ENCODE measurements around the gene COLEC12. TPM values are rescaled to one million over a fixed set of nuclear protein-coding genes. Genes with fewer than 3 reads are reported as not detected.

The COLEC12 gene
- total RNA-seq, 1 experiment from 2014 or later = 61.2 TPM

DNA sequence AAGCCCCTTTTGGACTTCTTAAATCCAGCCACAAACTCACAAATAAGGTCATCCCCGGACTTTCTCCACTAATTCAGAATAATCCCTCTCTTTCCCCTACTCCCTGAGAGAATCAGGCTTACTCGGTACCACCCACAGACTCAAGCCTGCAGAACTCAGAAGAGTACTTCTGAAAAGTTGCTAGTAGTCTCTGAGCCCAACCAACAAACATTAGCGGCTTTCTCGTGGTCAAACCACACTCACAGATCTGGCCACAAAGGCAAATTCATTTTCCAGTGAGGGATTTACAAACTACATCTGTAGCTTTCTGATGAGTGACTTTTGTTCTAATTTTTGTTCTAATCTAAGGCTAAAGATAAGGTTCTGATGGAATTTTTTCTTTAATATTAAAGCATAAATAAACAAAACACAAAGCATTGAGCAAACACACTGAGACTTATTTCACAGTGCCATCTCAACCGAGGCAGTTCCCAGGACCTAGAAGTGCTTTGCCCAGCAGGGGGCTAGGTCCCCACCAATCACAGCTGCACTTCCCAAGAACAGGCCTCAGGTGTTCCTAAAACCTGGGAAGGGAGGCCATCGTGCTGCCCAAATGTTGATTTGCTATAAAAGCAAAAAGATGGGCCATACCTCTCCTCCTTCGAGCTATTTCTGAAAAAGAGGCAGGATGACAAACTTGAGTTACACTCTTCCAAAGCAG lies 110.7 kb downstream of the COLEC12 start:
- peak; percentile 64 for DNase-seq (ENCODE audit: low read depth)

DNA sequence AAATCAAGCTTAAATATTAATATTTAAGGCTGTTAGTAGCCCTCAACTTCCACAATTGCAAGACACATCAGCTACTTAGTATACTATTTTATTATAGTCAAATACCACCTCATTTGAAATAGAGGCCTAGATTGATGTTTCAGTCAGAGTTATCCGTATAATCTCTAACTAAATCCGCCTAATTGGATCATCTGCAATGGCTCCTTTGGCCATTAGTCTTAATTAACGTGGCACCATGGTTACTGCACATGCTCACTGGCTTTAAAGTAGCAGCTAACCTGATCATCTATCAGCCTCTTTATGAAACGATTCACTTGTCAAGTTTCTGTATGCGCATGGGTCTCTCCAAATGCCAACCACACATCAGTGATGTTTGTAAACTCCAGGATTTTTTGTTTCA lies 112.3 kb downstream of the COLEC12 start:
- no peak for DNase-seq (ENCODE audit: low read depth)

DNA sequence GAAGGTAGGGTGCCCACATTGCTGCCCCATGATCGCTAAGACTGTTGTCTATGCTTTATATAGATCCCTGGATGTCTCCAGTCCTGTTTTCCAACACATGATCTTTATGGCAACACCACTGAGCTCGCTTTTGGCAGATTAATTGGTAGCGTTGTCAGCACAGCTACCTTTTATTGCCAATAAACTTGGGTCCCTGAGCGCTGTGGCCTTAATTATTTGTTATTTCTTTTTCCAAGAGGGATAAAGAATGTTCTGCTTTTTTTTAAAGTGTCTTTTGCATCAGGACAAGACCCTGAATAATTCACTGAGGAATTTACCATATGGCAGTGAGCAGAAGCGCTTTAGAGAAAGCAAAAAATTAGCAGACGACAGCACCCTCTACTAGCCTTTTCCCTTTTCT lies 113.5 kb downstream of the COLEC12 start:
- DNase-seq (ENCODE audit: low read depth) = no peak

DNA sequence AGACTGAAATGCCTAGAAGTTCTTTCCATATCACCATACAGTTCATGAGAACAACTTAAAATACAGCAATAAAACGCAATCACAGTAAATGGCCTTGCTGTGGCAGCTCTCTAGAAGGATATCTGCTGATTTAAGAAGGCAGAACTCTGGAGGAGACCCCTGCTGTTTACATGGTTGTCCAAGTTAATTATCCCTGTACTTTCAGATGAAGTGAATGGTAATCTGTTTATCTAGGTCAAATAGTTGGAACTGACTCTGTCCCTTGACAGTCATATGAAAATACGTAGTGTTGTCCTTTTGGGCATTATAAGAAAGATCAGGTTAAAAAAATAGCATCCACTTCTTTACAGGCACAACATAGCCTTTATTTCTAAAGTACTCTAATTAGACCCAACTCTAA lies 115.6 kb downstream of the COLEC12 start:
- DNase-seq (ENCODE audit: low read depth) = no peak

DNA sequence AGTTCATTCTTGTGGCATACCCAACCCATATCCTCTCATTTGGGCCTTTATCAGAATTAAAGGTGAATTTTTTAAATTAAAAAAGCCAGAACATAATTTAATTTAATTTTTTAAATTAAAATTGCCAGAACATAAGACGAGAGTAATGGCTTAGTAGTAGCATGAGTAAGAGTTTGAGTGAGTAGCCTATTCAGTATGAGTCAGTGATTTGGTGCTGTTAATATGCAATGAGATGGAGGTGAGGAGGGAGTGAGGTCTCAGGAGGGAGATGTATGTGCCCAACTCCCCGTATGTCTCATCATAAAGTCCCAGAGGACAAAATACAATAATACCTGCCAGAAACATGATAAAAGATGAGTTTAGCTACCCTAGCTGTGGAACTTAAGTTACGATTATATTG lies 117.4 kb downstream of the COLEC12 start:
- no peak for DNase-seq (ENCODE audit: low read depth)

DNA sequence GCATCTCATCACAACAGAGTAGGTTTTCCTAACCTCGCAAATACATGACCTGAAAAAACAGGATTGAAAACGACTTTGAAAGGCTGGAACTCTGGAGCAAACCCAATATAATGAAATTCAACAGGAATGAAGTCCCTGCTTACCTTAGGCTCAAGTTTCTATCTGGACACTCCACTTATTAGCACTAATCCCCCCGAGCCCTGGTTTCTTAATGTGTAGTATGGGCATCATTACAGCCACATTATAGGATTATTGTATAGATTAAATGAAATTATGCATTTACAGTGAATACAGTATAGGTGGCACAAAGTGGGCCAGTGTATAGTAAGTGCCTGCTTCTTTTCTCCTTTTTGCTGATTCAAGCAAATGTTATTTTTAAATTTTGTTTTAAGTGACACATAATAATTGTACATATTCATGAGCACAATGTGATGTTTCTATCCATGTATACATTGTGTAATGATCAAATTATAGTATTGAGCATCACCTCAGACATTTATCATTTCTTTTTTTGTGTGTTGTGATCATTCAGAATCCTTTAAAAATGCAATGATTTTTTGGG lies 118.0 kb downstream of the COLEC12 start:
- DNase-seq (ENCODE audit: low read depth) = no peak

DNA sequence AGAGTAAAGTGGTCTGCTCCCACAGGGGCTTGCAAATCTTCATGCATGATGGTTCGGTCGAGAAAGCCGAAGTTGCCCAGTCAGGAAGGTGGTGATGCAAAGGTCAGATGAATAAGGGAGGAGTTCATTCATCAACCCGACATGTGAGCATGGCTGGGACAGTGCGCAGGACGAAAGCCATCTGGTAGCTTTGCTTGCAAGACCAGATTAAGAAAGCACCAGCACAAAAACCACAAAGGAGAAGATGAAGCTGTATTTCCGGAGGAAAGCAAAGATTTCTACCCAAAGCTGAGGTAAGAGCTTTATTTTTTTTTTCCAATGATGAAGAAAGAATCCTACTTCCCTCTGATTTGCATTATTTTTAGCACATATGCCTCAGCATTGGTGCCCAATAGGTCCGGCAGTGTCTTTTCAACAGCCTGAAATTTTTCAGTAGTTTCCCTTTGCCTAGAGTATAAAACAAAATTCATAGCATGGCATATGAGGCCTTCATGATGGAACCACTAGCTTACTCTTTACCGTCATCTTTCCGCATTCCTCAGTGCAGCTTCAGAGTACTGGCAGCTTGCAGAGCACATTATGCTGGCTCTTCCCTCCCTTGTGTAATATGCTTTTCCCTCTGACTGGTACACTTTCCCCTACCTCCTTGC lies 120.7 kb downstream of the COLEC12 start:
- DNase-seq (ENCODE audit: low read depth) = no peak

DNA sequence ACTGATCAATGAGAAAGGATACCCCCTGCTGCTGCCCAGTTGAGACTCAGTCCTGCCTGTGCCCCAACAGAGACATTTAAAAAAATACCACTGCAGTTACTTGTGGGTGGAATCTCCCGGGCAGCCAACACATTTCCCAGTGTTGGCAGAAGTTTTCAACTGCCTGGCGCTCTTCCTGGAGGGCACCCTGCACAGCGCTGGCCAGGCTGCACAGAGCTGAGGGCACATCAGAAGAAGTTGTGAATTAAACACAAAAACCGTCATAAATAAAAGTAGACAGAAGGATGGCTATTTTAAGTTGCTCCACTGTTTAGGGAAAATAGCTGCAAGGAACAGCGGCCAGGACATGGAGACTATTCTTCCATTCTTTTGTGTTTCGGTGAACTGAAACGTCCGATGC lies 122.4 kb downstream of the COLEC12 start:
- DNase-seq (ENCODE audit: low read depth) = peak; percentile 34

DNA sequence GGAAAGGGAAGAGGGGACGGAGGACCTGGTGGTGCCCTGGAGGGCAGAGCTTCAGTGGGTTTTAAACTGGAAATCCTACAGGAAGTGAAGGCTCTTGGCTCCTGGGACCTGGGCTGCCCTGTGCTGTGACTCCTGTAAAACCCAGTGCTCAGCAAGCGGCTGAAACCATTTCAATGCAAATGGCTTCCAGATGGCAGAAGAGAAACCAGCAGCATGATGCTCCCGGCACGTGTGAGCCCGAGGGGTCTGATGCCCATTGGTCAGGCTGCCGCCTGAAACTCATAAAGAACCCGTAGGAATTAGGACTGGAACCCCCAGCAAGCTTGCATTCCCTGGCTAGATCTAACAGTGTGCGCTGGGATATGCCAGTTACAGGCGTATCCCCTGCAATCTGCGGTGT lies 123.4 kb downstream of the COLEC12 start:
- DNase-seq (ENCODE audit: low read depth) = no peak

DNA sequence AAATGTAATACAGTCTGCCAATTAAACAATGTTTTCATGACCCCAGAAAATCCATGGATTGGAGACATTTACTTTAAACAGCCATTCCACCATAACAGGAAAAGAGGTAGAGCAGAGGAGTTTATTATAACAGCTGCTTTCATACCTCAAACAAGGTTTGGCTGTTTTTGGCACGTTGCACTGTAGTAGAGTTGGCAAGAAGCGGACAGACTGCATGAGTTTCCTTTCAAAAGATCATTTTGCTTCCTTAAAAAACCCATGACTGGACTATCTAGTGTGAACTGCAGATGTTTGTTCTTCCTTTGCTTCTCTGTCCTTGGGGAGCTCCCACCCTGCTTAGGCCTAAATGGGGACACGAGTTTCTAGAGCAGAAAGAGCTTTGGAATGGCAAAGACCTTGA lies 124.2 kb downstream of the COLEC12 start:
- no peak for DNase-seq (ENCODE audit: low read depth)

DNA sequence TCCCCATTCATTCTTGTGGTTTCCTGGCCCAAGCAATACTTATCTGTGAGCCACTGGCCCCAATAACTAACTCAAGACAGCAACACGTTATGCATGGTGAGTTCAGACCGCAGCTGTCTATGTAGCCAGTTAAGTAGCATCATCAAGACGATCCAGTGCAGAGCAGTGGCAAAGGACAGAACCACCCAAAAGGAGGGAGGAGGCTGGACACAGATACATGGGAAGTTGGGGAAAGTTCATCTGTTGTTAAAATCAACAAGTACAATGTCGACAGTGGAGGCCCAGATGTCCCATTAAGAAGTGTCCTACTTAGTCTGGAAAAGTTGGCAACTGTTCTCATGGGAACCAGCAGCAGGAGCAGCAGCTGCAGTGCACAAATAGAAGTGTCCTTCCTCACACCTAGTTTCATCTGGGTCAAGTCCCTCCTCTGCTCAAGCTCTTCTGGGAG lies 125.8 kb downstream of the COLEC12 start:
- no peak for DNase-seq (ENCODE audit: low read depth)

DNA sequence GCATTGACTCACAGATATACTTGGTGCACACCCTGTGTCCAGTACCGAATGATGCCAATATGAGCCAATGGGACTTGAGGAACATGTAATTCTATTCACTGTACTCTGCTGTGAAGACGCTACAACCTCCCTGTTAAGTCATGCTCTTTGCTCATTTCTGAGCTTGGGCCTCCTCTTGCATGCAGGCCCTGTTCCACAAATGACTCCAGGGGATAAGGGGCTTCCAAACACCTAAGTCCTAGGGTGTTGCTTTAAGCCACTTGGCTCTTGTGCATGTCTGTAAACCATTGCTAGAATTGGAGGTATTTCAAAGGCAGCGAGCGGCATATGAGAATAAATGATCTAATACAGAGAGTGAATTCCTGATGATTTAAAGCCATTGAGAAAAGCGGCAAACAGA lies 126.7 kb downstream of the COLEC12 start:
- DNase-seq (ENCODE audit: low read depth) = no peak

DNA sequence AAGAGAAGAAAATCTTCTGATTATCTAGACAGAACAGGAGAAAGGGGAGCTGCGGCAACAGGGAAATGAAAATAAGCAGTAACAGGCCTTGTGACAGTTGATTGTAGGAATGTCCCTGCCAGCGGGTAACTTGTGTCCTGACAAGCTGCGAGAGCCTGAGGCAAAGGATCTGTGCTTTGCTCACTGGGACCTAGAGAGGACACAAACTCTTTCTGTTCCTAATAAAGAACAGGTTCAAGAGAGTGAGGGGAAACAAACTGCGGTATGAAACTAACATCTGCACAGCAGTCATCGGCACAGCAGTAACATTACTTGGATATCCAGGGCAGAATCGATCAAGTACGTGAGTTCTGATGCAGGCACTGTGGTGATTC lies 128.9 kb downstream of the COLEC12 start:
- DNase-seq (ENCODE audit: low read depth) = no peak

DNA sequence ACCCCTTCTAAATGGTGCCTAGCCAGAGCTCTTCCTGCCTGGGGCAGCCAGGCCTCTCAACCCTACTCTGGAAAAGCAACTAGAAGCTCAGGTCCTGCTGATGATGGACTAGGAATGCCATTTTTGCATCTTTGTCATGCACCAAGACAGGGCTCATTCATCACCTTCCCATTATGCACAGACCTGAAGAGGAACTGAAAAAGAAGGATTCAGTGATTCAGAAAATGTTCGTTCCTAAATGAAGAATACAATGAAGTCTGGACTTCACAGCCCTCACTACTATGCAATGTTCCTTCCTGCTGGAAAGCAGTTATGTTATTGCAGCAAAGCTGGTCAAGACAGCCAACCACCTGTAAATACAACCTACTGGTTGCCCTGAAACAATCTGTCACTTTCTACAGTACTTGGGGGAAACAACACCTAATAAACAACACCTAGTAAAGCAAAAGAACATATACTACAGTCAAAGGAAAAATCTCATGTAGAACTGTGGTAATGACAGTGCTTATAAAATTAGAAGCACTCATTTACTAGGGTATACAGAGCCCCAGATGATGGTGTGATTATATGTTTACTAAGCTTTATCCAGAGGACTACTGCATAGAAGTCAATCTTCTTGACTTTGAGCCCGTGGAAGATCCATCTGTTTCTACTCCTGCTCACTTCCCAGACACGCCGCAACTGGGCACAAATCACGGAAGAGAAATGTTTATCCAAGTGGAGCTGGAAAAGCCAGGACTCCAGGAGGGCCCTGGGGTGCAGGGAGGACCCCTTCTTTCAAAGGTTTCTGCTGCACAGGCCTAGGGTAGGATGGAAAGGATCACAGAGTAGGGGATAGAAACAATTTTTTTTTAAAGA lies 129.5 kb downstream of the COLEC12 start:
- DNase-seq (ENCODE audit: low read depth) = no peak

DNA sequence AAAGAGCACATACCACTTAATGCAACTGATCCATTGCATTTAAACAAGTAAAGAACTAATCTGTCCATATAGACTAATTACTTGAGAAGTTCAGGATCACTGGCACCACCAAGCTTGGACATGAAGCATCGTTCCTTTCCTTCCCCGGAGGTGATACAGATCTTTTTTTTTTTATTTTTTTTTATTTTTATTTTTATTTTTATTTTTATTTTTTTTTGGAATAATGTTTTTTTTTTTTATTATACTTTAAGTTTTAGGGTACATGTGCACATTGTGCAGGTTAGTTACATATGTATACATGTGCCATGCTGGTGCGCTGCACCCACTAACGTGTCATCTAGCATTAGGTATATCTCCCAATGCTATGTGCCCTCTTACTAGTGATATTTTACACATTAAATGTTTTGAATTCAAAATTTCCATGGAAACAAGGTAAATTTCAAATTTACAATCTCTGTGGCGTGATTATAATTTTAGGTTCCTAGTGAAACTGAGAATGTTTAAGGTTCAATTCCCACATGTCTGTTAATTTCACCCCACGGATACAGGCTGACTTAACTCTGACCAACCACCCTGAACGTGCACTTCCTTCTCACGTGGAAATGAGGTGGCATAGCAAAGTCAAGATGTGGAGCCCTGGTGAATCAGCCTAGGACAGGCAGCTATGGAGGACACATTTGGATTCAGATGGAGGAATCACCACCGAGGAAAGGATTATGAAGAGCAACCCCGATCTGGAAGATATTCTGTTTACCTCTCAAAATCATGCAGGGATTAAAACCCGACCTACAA lies 131.1 kb downstream of the COLEC12 start:
- peak; percentile 37 for DNase-seq (ENCODE audit: low read depth)

DNA sequence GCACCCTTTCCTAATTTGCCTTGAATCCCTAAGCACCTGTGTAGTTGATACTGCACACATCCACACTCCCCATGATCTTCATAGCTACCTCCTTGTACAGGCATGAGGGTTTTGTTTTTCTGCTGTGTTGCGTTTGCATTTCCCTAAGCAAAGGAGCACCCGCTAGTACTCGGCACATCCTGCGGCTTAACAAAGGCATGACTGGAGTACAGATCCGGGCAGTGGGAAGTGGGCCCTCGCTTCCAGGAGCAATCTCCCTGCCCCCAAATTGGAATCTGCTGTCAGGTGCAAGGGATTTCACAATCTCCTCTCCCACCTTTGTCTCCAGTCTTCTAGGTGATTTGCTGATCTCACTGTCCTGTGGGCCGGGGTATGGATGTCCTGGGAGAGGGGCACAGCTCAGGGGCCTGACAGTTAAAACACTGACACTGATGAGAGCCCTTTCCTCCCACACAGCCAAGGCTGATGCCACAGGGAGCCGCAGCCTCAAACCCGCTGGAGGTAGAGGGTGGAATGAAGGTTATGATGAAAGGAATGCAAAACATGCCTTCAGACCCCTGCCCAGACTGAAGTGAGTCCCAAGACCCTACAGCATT lies 133.9 kb downstream of the COLEC12 start:
- DNase-seq (ENCODE audit: low read depth) = no peak

DNA sequence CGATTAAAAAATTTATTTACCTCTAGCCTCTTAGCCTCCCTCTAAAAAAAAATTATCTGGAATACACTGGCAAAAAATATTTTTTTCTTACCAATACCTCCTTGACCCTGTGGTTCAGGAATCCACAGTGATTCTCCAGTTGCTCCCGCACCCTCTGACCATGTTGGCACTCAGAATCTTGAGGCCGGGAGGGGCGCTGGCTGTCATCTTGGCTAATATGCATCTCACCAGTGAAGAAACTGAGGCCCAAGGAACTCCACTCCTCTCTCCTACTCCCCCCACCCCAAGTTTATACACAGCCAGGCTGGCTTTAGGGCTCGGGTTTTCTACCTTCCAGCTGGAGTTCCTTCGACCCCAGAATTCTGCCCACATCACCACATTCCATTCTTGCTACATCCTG lies 134.8 kb downstream of the COLEC12 start:
- no peak for DNase-seq (ENCODE audit: low read depth)

DNA sequence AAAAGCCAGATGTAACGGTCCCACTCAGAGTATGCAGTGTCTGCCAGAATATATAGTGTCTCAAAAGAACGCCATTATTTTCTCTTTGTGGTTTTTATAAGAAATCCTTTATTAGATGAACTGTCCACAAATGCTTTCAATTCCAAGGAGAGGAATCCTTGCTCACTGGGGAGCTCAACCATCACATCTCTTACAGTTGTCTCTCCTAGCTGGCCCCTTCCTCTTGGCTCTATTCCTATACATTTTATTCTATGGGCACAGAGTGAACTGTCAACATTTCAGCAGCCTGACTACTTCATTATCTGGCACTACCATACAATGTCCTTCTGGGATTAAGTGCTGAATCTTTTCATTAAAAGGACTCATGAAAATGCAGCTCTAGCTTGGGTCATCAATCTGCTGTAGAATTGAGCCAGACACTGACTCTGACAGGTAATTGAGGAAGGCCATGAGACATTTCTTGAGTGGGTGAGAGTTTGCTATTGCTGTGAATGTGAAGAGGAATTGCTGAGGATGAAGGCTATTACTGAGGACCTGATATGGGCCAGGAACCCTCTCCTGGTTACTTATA lies 136.2 kb downstream of the COLEC12 start:
- no peak for DNase-seq (ENCODE audit: low read depth)

DNA sequence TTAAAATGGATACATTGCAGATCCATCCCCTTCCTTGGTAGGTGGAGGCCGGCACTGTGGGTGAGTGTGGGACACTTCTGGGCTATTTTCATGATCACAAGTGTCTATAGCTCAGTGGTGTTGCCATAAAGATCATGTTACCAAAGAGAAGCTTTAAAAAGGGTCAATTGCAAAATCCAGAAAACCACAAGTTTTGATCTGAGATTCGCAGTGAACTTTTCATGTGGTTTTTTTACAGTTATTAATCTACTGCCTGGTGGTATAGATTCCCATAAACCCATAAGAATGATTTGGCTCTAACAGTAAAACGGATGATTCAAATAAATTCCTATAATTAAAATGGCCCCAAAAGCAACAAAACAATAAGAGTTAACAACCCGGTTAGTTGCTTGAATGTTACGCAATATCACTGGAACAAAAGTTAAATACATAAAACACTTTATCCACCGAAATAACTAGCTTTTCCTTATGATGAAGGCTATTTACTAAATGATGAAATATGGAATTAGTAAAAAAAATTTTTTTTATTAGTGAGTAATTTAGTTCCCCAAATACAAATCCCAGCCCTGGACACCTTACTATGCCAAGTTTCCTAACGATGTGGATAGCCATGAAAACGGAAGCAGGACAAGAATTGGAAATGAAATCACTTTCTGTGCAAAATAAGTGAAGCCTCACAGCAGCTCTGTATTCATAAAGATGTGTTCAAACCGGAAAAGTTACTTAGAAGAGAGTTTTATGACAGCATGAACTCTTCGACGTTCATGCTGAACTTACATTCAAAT lies 137.0 kb downstream of the COLEC12 start:
- peak; percentile 83 for DNase-seq (ENCODE audit: low read depth)

Measured in M059J (cell line).